HG02938 (cell line): ENCODE data around the gene BANK1.

Experiments used
- ATAC-seq: cut with Tn5 transposase; IDR thresholded peaks from one replicate; pipeline ENCODE4 v1.9.1; 2021; ENCODE audit warnings: mild to moderate bottlenecking, moderate library complexity; ENCODE audit not compliant: unreplicated experiment

BANK1 gene

DNA sequence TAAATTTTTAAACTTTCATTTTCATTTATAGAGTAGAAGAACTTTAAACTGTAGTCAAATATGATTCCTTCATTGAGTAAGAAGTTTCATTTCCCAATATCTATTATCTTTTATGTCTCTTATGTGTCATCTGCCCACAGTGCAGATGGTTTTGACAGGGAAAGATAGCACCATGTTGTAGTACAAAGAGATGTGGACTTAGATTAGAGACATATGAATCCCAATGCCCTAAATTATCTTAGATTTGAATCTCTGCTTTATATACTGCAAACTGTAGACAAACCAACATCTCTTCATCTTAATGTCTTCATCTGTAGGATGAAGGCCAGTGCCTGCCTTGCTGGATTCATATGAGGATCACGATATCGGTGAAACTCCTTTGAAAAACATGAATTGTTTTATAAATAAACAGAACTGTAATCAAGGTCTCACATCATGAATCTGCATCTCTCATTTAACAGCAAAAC is 217.5 kb downstream of the BANK1 start:
- peak; percentile 96 for ATAC-seq

DNA sequence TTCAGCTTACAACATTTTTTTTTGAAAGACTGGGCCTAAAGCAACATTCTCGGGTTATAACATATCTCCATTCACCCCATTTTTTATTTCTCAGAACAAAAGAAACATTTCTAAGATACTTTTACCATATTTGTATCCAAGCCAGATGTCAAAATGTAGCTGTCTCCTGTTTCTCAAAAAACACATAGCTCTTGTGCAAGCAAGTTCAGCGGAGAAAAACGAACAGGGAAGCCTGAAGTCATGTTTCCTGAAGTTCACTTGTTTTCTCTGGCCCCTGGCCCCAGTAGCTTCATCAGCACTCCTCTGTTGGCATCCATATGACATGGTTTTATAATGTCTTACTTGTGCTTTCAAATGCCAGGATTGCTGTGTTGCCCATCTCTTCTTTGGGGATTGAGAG is 218.2 kb downstream of the BANK1 start:
- no peak for ATAC-seq

DNA sequence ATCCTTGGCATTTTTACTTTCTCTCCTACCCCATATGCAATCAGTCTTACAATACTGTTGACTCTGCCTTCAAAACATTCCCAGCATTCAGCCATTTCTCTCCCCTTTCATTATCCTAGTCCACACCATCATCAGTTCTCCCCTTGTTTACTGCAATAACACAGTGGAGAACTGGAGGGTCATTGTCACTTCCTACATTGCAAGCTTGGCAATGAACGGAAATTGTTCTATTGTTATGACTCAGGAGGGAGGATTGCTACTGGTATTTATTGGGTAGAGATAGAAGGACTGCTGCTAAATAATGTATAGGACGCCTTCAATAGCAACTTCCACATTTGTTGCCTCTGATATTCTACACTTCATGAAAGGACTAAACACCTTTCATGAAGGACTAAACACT is 231.8 kb downstream of the BANK1 start:
- no peak for ATAC-seq

- ATAC-seq = no peak
Observed at GRCh38 chr4:102027961-102028360, 237.4 kb downstream of the BANK1 start.

GRCh38 chr4:102031406-102031805 is 240.9 kb downstream of the BANK1 start:
- ATAC-seq = no peak

GRCh38 chr4:102036016-102036415 is 245.5 kb downstream of the BANK1 start:
- ATAC-seq = no peak

- ATAC-seq = no peak
Observed at GRCh38 chr4:102036619-102037376, 246.3 kb downstream of the BANK1 start.

DNA sequence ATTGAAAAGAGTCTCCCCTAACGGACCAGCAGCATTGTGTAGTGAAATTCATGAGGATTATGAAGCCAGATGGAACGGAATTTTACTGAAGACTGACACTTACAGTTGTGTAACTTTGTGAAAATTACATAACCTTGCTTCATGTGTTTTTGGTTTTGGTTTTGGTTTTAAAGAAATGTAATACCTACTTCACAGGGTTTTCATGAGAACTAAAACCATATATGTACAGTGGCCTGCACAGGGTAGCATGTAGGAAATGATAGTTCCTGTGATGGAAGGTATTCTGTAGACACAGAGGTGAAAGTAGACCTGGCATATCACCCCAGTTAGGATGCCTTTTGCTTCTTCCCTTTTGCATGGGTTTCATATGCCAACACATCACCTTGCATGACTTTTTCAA is 247.0 kb downstream of the BANK1 start:
- no peak for ATAC-seq

DNA sequence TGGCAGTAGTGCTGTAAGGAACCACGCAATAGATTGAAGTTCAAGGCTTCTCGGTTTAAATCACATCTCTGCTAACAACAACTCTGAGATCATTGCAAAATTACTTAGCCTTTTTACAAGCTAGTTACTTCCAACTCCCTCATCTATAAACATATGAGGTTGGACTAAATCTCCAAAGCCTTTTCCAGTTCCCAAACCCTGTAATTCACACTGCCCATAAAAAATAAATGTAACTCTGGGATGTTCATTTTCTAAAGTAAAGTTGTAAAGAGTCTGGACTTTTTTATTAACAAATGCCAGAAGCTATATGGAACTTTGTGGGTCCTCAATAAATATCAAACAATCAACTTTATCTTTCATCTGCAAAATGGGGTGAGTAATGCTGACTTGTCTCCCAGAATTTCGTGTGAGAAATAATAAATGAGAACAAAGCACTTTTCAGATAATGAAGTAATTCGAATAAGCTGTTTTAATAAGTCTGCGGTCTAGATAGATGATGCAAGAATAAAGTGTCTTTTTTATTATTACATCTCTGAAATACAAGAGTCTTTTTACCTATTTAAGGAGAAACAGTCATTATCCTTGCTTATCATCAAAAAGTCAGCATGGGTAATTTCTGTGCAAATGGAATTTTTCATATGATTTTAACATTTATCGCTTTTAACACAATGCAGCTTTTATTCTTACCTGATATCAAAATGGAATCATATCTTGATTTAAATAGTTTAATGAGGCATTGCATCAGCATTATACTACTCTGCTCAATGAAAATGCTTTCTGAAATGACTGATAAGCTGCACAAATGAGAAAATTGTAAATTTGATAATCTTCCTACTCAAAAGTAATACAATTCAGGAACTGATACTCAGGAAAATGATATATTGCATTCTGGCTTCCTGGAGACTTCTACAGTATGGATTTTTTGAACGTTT is 252.6 kb downstream of the BANK1 start:
- no peak for ATAC-seq

DNA sequence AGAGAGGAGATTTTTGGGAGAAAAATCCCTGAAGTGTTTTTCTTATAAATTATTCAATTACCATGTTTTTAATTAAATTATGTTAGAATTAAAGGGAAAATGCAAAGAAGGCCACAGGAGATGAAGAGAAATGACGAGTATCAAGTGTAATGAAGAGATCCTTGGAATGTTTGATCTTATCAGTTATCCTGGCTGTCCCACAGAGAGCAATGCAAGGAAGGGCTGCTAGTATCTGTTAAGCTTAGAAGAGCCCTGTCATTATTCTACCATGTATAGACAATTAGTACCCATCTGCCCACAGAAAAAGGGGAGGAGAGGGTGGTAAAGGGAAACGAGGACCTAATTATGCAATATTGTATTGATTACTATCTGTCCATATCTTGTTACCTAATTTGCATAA is 257.1 kb downstream of the BANK1 start:
- no peak for ATAC-seq

DNA sequence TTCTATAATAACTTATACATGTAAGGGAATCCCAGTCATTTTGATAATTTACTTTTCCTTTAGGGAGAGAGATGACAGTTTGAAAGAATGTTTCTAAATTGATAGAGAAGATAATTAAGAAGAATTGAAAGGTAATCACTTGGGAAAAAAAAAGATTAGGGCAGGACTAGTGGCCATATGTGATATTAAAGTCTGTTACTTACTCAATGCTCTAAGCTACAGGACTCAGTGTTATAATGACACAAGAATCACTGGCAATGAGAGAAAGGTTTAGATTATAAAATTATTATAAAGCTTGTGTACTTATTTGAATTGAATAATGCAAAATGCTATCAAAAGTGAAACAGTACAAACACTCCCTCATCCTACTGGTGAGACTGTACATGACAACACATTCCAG is 265.3 kb downstream of the BANK1 start:
- no peak for ATAC-seq

GRCh38 chr4:102057122-102057521 is 266.6 kb downstream of the BANK1 start:
- no peak for ATAC-seq

GRCh38 chr4:102061133-102061532 is 270.6 kb downstream of the BANK1 start:
- peak; percentile 81 for ATAC-seq

DNA sequence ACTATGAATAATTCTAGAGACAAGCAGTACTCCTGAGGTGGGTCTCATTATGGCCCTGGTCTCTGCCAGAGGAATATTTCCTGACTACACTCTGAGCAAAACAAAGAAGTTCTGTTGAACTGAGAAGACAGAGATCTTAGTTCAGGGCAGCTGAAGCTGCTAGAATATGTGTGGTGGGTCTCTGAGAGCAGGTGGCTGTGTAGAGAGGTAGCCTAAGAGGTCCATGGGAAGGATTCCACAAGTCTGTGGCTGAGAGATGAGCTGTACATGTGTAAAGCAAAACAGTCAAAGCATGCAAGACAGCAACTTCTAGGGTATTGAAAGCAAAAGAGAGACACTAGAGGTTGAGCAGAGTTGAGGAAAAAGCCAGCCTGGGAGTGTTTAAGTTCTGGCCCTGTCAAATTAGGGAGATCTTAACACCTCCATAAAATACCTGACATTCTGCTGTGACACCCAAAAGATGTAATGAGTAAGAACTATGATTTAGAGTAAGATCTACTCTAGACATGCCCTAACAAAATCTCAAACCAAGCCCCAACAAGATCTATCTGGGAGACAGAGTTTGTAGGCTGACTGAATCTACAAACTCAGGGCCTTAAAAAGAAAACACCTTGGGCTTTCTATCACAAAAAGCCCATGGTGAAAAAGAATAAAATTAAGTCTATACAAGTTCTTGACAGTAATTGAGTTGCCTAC is 274.4 kb downstream of the BANK1 start:
- ATAC-seq = no peak

- ATAC-seq = no peak
Observed at GRCh38 chr4:102076622-102077021, 286.1 kb downstream of the BANK1 start.

DNA sequence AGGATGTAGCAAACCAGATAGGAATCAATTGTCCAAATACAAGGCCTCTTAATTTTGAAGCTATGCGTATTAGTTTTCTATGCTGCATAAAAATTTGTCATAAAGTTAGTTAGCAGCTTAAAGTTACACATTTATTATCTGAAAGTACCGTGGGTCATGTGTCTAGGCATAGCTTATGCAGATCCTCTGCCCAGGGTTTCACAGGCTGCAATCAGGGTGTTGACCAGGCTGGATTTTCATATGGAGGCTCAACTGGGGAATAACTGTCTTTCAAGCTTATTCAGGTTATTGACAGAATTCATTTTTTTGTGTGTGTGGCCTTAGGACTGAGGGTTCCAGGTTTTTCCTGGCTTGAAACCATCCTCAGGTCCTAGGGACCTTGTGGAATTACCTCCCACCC is 289.7 kb downstream of the BANK1 start:
- ATAC-seq = no peak

DNA sequence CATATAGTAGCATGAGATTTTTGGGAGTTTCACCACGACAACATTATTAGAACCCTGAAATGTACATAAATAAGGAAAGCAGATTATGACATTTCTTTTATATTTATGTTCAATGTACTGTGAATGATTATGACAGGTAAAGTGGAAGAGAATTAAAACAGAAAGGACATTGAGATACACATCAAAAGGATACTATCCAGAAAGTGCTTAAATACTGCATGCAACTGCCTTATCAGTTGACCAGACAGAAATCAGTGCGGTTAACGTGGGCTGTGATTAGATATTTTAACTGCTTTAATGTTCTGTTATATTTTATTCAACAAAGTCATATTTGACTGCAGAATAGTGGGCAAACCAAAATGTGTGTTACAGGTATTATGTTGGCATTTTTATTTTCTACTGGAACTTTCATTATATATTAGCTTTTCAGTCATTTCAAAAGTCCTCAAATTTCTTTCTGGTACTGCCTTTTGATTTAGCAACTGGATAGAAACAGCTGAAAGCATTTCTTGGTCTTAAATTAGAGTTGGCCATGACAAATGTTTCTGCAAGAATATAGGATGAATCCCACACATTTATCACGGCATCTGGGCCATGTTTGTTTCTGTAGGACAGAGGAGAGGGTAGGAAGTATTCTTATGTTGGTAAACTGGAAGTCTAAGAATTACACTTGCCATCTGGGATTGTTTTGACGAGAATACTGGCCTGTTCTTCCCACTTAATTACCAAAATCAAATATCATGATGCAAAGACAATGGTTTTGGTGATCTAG is 299.5 kb downstream of the BANK1 start:
- no peak for ATAC-seq

DNA sequence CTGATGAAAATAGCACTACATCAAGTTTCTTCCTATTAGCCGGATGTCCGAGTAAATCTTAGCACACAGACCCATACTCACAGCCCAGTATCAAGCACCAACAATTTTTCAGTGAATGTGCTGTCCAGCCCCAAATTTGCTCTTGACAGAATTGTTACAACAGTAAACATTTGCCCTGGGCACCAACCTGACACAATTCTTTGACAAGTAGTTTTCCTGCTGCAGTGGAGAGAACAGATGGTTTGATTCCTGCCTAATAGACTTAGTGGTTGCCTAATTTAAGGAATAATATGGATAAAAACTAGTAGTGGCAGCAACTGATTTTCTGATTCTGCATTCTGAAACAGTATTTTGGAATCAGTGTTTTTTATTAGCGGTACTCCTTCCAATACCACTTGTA is 301.1 kb downstream of the BANK1 start:
- no peak for ATAC-seq

- ATAC-seq = no peak
Observed at GRCh38 chr4:102094481-102094880, 304.0 kb downstream of the BANK1 start.

GRCh38 chr4:102103368-102103767 is 312.8 kb downstream of the BANK1 start:
- ATAC-seq = no peak

- no peak for ATAC-seq
Observed at GRCh38 chr4:102104278-102104677, 313.7 kb downstream of the BANK1 start.
